Muscle of back (tissue), 11 donors: Measurements from ENCODE around the gene SLC39A10. TPM values are rescaled to one million over a fixed set of nuclear protein-coding genes. Genes with fewer than 3 reads are reported as not detected.
A peak's percentile ranks its signal among the peaks of the same experiment; 100 is the strongest.
"Not testable (repeated sequence)": the region's sequence is repeated elsewhere in the genome, so short reads cannot be mapped to it uniquely, and the experiment has no call there.

Experiments used
- DNase-seq, 3 donors: peaks; one replicate each; pipeline versions ENCODE4 v3.0.0 to v3.0.0-alpha.2; 2013
- polyA plus RNA-seq, 10 donors: library from polyadenylated mRNA; unstranded; fragments of 120-200 nt; gene quantifications; one replicate each; pipeline ENCODE4 v1.2.1, GENCODE V29; 2013; ENCODE audit not compliant: insufficient read length in 10 of 10

SLC39A10 gene
- polyA plus RNA-seq, 10 donors, result 18.2 to 33.2 (median 24.0) TPM

GRCh38 chr2:195642679-195643068 is 14.4 kb upstream of the SLC39A10 start:
- no peak for DNase-seq

DNA sequence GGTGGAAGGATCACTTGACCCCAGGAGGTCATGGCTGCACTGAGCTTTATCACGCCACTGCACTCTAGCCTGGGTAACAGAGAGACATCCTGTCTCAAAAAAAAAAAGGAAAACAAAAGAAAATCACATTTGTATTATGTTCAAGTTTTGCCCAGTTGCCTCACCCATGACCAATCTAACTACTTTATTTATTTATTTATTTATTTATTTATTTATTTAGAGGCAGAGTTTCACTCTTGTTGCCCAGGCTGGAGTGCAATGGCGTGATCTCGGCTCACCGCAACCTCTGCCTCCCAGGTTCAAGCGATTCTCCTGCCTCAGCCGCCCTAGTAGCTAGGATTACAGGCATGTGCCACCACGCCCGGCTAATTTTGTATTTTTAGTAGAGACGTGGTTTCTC is 12.3 kb upstream of the SLC39A10 start:
- DNase-seq, result not testable (repeated sequence)

- no peak for DNase-seq
Observed at GRCh38 chr2:195645413-195645812, 11.6 kb upstream of the SLC39A10 start.

DNA sequence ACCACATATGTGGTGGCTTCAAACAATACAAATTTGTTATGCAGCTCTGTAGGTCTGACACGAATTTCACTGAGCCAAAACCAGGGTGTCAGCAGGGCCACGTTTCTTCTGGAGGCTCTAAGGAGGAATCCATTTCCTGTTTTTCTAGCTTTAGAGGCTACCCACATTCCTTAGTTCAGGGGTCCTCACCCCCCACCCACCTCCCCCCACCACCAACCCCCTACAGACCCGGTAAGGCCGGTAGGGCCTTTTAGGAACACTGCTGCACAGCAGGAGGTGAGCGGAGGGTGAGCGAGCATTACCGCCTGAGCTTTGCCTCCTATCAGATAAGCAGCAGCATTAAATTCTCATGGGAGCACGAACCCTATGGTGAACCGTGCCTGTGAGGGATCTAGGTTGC is 10.6 kb upstream of the SLC39A10 start:
- DNase-seq, result no peak

DNA sequence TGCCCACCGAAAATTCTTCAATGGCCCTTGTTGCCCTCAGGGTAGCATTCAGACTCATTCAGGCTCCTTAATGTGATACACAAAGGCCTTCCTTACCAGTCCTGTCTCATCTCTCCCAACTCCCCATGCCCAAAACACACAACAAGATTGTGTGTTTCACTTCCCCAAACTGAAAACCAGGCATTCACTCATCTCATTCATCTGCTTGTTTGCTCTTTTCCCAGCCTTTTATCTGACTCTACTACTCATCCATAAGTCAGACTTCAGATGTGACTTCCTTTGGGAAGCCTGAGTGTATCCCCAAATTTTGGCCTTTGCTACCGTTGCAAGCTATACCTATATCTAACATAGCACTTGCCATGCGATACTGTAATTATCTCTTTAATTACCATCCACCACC is 9.7 kb upstream of the SLC39A10 start:
- DNase-seq, result no peak

DNA sequence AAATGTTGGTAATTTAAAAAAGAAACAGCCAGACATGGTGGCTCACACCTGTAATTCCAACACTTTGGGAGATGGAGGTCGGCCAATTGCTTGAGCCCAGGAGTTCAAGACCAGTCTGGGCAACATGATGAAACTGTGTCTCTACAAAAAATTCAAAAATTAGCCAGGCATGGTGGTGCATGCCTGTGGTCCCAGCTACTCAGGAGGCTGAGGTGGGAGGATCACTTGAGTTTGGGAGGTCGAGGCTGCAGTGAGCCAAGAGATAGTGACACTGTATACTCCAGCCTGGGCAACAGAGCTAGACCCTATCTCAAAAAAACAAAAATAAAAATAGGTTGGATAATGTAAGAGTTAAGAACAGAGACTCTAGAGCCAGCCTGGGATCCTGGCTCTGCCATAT is 8.7 kb upstream of the SLC39A10 start:
- DNase-seq, result not testable (repeated sequence)

- DNase-seq, result no peak
Observed at GRCh38 chr2:195648787-195649186, 8.2 kb upstream of the SLC39A10 start.

DNA sequence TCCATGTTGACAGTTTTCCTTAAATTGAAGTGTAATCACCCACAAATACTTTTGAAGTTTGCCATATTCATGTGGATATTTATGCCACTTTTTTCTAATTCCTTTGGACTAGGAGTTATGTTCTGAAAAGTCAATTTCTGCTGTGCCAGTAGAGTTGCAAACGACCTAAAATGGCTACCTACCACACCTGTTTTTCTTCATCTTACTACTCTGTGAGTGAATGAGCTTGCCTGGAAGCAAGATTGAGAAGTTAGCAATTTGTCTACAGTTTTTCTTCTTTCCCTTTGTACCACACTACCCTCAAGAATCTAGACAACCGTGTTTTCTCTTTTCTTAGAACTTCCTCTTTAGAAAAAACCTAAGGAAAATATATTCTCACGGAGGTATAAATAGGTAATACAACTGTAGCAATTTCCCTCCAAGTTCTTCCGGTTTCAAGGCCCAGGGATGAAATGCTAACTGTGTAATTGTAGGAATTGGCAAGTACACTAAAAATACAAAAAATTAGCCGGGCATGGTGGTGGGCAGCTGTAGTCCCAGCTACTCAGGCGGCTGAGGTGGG is 7.3 kb upstream of the SLC39A10 start:
- DNase-seq, result no peak

DNA sequence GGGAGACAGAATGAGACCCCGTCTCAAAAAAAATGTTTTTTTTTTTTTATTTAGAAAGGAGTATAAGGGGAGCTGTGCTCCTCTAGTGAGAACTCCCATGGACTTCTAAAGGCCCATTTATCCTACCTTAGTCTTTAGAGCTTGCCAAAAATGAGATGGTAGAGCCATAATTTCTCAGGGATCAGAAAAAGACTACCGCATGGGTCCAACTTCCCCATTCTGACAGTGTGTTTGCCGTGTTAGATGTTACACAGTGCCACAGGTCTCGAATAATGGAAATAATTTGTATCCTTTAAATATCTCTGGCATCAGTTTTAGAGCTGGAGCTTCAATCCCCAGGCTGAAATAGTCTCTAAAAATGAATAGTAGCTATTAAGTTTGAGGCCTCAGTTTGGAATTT is 6.0 kb upstream of the SLC39A10 start:
- DNase-seq, result no peak

- peak in 1 of 3 donors; percentile 33 for DNase-seq
Observed at GRCh38 chr2:195652911-195653310, 4.1 kb upstream of the SLC39A10 start.

GRCh38 chr2:195656161-195656858 is 716 bp upstream of the SLC39A10 start:
- DNase-seq, result no peak

- DNase-seq, result peak; percentile 76 to 91 (median 78)
Observed at GRCh38 chr2:195657634-195658540, 861 bp downstream of the SLC39A10 start.

DNA sequence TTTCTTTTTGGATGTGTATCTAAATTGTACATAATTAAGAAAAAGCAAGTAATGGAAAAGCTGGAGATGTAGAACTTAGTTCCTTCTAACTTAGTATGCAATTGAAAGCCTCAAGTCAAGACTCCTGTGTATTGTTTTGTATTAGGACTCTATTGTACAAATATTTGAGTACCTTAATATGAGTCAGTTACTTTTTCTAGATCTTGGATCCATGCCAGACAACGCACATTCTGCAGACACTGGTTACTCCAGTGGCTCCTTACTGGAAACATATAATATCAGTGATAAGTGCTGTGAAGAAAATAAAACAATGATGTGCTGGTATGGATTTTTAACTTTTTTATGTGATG is 1.5 kb downstream of the SLC39A10 start:
- DNase-seq, result peak; percentile 43 to 72 (median 59)

- no peak for DNase-seq
Observed at GRCh38 chr2:195659114-195659513, 2.1 kb downstream of the SLC39A10 start.

DNA sequence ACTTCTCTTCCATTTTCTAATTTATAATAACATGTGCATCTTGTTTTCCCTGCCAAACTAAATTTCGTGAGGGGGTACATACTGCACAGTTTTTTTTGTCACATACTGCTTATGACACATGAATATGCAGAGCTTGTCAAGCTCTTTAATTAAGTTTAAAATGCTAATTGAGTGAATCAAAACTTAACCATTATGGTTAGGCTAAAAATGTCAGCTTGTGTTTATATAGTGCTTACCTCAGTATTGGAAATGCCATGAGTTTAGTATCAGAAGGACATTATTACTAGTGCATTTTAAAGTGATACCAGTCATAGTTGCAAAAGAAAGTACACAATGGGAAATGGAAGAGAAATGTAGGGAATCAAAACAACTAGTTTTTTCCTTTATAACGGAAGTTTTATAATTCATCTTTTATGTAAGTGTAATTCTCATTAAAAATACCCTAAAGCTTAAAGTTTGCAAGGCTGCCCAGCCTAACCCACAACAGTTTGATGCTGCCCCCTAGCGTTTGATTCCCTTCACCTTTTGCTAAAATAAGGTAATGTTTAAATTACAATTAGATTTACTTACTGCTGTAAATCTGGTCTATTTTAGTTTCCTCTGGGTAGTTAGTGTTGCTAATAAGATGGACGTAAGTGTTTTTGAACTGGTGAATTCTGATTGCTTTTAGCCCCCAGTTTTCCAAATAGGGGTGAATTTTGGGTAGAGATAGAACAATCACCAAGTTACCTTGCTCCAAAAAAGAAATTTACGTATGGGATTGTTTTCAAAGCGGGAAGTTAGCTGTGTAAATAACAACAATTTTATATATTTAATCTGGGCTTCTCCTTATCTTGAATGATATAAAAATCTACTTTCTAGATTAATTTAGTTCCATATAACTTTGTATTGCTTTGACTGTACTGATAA is 3.2 kb downstream of the SLC39A10 start:
- DNase-seq, result peak; percentile 69 to 86 (median 82)

GRCh38 chr2:195662138-195662537 is 5.1 kb downstream of the SLC39A10 start:
- DNase-seq, result no peak

DNA sequence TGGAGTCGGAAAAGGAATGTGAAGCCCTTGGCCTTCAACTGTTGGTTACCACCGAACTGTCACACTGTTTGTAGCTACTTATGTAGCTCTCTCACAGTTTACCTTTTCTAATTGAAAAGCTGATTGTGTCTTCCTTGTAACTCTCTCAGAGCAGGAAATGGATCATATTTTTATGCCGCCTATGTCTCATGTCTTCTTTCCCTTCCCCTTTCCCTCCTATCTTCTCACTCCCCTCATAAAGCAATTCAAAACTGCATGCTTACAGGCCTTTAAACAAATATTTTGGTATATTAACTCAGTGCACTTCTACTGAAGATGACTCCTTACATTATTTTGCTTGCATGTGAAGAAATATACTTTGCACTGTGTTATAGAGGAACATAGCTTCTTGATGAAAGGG is 6.0 kb downstream of the SLC39A10 start:
- no peak for DNase-seq

- no peak for DNase-seq
Observed at GRCh38 chr2:195664528-195664927, 7.5 kb downstream of the SLC39A10 start.

- DNase-seq, result not testable (repeated sequence)
Observed at GRCh38 chr2:195665153-195665552, 8.1 kb downstream of the SLC39A10 start.

- peak in 1 of 3 donors; percentile 8 for DNase-seq
Observed at GRCh38 chr2:195666113-195666712, 9.2 kb downstream of the SLC39A10 start.

DNA sequence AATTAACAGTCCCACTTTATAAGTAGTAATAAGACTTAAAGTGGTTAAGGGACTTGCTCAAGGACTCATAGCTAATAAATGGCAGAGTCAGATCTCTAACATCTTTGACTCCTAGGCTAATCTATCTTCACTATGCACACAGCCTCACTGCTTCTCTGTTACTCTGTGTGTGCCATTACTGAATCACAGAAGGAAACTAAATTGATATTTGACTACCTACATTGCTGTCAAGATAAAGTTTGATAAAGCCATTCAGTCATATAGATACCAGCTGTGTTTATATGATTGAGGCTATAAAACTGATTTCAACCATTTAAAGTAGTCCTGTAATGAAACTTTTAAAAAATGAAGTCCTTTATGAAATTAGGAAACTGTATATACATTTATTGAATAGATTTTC is 10.9 kb downstream of the SLC39A10 start:
- DNase-seq, result no peak
